LNCaP clone FGC (cell line): Measurements from ENCODE around the gene C1QTNF9B.
"Not testable (repeated sequence)": the region's sequence is repeated elsewhere in the genome, so short reads cannot be mapped to it uniquely, and the experiment has no call there.

Source experiments
- DNase-seq: peaks from one replicate; pipeline ENCODE4 v3.0.0-alpha.2; 2011; ENCODE audit warnings: low read depth
- H3K4me3 ChIP-seq: 2 replicates; pipeline ENCODE4 v1.5.1; 2011; ENCODE audit warnings: mild to moderate bottlenecking, low read depth, low read length, control low read depth
- TF ChIP-seq, protein P1 (sequence below): IDR thresholded peaks from 2 replicates; pipeline ENCODE4 v1.5.1; 2012; ENCODE audit warnings: mild to moderate bottlenecking; ENCODE audit not compliant: control insufficient read depth, insufficient read depth; ENCODE audit errors: extremely low read depth

The C1QTNF9B gene

DNA sequence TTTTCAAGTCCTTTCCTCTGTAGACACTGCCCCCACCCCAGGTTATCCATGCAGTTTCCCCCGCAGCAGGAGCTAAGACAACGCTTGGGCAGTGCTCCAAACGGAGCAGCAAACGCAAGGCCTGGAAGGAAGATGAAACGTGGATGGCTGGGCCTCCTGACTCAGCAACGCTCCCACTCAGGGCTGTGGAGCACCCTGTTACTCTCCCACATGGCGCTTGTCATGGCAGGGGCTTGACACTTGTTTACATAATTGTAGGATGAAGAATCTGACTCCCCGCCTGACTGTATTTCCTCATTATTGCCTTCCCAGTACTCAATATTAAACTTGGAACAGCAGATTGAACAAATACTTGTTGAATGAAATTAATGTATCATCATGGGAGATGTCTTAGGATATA lies 799 bp upstream of the C1QTNF9B start:
- no peak overlapping the region for H3K4me3 ChIP-seq
- DNase-seq: no peak
- TF ChIP-seq, protein P1, sequence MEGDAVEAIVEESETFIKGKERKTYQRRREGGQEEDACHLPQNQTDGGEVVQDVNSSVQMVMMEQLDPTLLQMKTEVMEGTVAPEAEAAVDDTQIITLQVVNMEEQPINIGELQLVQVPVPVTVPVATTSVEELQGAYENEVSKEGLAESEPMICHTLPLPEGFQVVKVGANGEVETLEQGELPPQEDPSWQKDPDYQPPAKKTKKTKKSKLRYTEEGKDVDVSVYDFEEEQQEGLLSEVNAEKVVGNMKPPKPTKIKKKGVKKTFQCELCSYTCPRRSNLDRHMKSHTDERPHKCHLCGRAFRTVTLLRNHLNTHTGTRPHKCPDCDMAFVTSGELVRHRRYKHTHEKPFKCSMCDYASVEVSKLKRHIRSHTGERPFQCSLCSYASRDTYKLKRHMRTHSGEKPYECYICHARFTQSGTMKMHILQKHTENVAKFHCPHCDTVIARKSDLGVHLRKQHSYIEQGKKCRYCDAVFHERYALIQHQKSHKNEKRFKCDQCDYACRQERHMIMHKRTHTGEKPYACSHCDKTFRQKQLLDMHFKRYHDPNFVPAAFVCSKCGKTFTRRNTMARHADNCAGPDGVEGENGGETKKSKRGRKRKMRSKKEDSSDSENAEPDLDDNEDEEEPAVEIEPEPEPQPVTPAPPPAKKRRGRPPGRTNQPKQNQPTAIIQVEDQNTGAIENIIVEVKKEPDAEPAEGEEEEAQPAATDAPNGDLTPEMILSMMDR: no peak

- not testable (repeated sequence) for DNase-seq, H3K4me3 ChIP-seq
These were observed 2.6 kb downstream of the C1QTNF9B start for GRCh38 chr13:23894746-23895145.

DNA sequence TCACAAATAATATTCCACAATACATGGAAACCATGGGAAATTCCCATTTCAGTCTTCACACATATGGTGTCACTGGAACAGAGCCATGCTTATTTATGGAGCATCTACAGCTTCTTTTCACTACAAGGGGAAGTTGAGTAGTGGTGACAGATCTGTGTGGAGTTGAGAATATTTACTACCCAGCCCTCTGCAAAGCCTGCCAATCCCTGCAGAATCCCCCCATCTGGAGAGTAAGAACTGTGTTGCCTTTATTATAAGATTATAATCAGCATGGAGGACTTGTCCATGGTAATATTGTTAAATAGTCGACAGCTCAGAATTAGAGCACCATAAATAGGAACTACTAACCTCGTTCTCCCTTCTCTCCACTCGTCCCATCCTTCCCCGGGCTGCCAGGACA lies 3.5 kb downstream of the C1QTNF9B start:
- not testable (repeated sequence) for H3K4me3 ChIP-seq, DNase-seq

GRCh38 chr13:23889615-23890607 lies 7.4 kb downstream of the C1QTNF9B start:
- no peak for DNase-seq
- TF ChIP-seq, protein P1: peak; percentile 36
- H3K4me3 ChIP-seq: peak overlapping the region; percentile 88

GRCh38 chr13:23888658-23889614 lies 8.4 kb downstream of the C1QTNF9B start, which contains the start of gene MIPEP:
Gene MIPEP, minus strand, starts transcription at chr13:23889400. Its CDS starts 80 bp downstream, at chr13:23889320.
- H3K4me3 ChIP-seq: peak within 1 kb of the TSS; percentile 88
- DNase-seq: peak; percentile 64
- TF ChIP-seq, protein P1: peak; percentile 82

GRCh38 chr13:23884361-23884760 lies 12.9 kb downstream of the C1QTNF9B start:
- H3K4me3 ChIP-seq: not testable (repeated sequence)

GRCh38 chr13:23883255-23883654 lies 14.0 kb downstream of the C1QTNF9B start:
- DNase-seq: no peak
- H3K4me3 ChIP-seq: no peak overlapping the region
- TF ChIP-seq, protein P1: no peak

More at GRCh38 chr13:23884361-23884760, 12.9 kb downstream of the C1QTNF9B start:
- DNase-seq: not testable (repeated sequence)

GRCh38 chr13:23881402-23881800 lies 15.9 kb downstream of the C1QTNF9B start:
- DNase-seq, H3K4me3 ChIP-seq: not testable (repeated sequence)

DNA sequence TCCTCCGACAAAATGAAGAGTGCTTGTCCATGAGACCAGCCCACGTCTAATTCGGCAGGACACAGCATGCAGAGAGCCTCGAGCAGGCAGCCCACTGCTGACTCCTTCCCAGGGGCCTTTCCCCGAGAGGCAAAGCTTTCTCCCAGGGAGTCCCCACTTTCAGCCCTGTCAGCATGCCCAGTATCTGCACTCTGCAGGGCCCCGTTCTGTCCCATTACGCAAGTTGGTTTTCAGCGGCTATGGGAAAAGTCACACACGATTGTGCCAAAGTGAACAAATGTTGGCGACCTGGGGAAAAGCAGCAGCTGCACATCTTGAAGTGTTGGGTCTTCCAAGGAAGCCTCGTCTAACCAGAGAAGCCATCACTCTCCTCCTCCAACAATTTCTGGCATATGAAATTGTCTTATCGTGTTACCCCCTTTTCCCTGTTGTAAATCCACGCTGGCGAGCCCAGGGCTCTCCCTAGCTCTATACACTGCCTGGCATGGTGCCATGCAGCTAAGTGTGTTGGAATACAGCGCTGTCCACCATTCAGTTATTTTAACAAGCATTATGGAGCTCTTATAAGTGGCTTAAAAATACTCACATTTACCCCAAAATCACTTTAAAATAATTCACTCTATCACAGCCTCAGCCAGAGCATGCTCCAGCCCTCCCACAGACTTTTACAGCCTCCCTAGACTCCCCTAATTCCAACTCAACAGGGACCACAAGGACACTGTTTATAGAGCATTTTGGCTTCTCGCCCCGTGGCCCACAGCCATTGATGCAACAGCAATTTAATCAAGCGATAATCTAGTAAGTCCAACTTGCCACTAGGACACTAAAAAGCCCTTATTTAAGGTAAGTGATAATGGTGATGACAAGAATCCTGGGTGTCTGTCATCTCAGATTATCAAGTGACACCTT lies 16.6 kb downstream of the C1QTNF9B start:
- not testable (repeated sequence) for H3K4me3 ChIP-seq, DNase-seq
